HG02885 (cell line): ENCODE measurements around the gene BLOC1S6.
A peak's percentile ranks its signal among the peaks of the same experiment; 100 is the strongest.
"Not testable (repeated sequence)": the region's sequence is repeated elsewhere in the genome, so short reads cannot be mapped to it uniquely, and the experiment has no call there.

Source experiments
- ATAC-seq: cut with Tn5 transposase; IDR thresholded peaks from one replicate; pipeline ENCODE4 v1.9.1; 2021; ENCODE audit warnings: mild to moderate bottlenecking; ENCODE audit not compliant: unreplicated experiment, poor library complexity

The BLOC1S6 gene

GRCh38 chr15:45637141-45637540 lies 50.0 kb downstream of the BLOC1S6 start:
- no peak for ATAC-seq

- peak; percentile 55 for ATAC-seq
These were observed 50.4 kb downstream of the BLOC1S6 start for GRCh38 chr15:45637552-45638033.

GRCh38 chr15:45640616-45641015 lies 53.4 kb downstream of the BLOC1S6 start:
- ATAC-seq: no peak

GRCh38 chr15:45641374-45641781 lies 54.2 kb downstream of the BLOC1S6 start:
- no peak for ATAC-seq

- ATAC-seq: no peak
These were observed 55.1 kb downstream of the BLOC1S6 start for GRCh38 chr15:45641999-45642932.

GRCh38 chr15:45644437-45644836 lies 57.3 kb downstream of the BLOC1S6 start:
- ATAC-seq: no peak

- ATAC-seq: no peak
These were observed 58.1 kb downstream of the BLOC1S6 start for GRCh38 chr15:45645026-45645980.

- ATAC-seq: no peak
These were observed 59.0 kb downstream of the BLOC1S6 start for GRCh38 chr15:45646220-45646619.

GRCh38 chr15:45647828-45648227 lies 60.6 kb downstream of the BLOC1S6 start:
- no peak for ATAC-seq

- ATAC-seq: no peak
These were observed 61.5 kb downstream of the BLOC1S6 start for GRCh38 chr15:45648521-45649200.

GRCh38 chr15:45650007-45650406 lies 62.8 kb downstream of the BLOC1S6 start:
- ATAC-seq: not testable (repeated sequence)

GRCh38 chr15:45650889-45651525 lies 63.8 kb downstream of the BLOC1S6 start:
- no peak for ATAC-seq

GRCh38 chr15:45653702-45654424 lies 66.7 kb downstream of the BLOC1S6 start:
- ATAC-seq: no peak

GRCh38 chr15:45654749-45655148 lies 67.6 kb downstream of the BLOC1S6 start:
- no peak for ATAC-seq

GRCh38 chr15:45657254-45657653 lies 70.1 kb downstream of the BLOC1S6 start:
- ATAC-seq: no peak

- ATAC-seq: no peak
These were observed 70.8 kb downstream of the BLOC1S6 start for GRCh38 chr15:45657764-45658545.
